NCI-H146 (cell line): ENCODE measurements around the gene RTRAF.

Experiments used
- DNase-seq: peaks from one replicate; lab custom pipeline; 2025; lab: John Stamatoyannopoulos, UW

Gene RTRAF

DNA sequence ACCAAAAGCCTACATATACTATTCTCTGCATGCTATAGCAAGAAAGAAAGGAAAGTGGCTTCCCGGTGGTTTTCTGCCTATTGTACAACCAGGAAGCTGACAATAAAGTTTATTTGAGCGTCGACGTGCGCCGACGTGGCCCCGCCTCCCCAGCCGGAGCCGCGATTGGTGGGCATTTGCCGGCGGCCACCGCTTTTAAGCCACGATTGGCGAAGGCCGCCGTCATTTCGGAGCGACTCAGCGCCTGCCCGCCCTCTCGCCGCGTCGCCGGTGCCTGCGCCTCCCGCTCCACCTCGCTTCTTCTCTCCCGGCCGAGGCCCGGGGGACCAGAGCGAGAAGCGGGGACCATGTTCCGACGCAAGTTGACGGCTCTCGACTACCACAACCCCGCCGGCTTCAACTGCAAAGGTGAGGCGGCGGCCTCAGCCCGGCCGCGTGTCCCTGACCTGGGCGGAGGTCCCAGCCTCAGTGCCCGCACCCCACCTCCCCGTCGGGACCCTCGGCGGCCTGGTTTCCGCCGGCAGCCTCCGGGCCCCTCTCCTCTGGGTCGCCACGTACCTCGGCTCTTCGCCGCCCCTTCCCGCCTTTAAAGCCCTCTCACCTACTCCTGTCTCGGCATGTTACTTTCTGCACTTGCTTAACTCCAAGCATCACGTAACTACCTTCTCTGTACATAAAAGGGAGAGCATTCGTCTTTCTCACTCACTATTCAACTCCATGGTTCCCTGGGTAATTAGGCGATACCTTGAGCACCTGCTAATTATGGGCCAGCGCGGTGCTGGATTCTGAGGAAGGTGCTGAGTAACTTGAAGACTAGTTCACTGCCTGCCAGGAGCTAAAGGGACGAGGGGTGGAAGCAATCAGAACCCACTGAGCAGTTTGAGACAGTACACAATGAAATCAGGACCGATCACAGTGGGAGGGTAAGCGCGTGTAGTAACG, at the start of gene RTRAF:
Gene RTRAF, plus strand, starts transcription at position 254 of the 942 bp plus-strand sequence. Its CDS starts 94 bp downstream, at position 348.
- peak; percentile 92 for DNase-seq

GRCh38 chr14:51939755-51940301, 49.5 kb upstream of the RTRAF start:
- DNase-seq: peak; percentile 23

GRCh38 chr14:51942971-51943370, 46.4 kb upstream of the RTRAF start:
- no peak for DNase-seq

DNA sequence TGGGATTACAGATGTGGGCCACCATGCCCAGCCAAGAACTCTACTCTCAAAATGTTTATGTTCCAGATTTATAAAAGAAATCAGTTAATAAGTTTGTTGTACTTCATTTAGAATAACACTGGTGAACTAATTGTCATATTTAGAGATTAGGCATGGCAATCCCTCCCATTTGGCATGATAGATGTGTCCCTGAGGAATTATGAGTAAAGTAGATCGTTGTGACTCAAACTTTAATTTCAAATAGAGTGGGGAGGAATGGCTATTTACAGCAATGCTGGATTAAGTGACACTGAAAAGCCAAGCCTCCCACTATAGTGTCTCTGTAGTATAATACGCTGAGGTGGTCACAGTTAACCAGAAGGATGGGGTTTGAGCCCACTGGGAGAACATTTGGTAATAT, 39.3 kb upstream of the RTRAF start:
- DNase-seq: no peak

GRCh38 chr14:51951656-51952055, 37.7 kb upstream of the RTRAF start:
- peak; percentile 2 for DNase-seq

DNA sequence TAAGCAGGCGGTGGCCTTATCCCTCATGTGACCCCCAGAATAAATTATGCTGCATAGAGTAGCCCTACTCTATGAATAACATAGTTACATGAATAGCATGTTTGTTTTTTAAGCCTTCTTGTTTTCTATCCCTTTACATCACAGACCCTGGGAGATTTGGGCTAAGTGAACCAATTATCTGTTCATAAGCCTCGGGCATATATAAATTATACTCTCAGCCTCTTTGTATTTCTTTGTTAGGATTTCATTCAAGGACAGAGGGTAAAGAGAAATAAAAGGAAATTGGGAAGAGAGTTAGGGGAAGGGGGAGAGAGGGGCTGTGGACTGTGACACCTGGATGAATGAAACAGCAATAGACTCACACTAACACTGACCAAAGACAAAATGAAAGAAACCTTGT, 35.3 kb upstream of the RTRAF start:
- peak; percentile 60 for DNase-seq

GRCh38 chr14:51954657-51955056, 34.7 kb upstream of the RTRAF start:
- peak; percentile 73 for DNase-seq

GRCh38 chr14:51957950-51958349, 31.4 kb upstream of the RTRAF start:
- DNase-seq: no peak

DNA sequence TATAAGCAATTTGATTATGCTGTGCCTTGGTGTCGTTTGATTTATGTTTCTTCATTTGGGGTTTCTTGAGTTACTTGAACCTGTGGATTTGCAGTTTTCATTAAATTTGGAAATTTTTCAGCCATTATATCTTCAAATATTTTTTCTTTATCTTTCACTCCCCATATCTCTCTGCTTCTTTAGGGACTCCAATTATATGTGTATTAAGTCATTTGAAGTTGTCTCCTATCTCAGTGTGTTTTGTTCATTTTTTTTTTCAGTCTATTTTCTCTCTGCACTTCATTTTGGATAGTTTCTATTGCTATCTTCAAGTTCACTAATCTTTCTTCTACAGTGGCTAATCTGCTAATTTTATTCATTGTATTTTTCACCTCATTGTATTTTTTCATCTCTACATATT, 29.4 kb upstream of the RTRAF start:
- DNase-seq: no peak

DNA sequence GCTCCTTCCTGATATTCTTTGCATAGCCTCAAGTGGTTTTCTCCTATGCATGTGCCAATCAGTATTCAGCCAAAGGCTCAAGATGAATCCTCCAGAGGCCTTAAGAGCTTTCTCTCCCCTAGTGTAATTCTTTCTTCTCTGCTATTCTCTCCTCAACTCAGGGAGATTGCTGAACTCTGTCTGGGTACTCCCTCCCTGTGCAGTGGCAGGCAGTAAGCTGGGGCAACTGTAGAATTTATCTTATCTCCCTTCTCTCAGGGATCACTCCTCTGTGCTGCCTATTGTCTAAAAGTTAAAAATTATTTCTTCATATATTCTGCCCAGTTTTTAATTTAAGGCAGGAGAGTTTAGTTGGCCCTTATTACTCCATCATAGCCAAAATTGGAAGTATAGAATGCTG, 28.5 kb upstream of the RTRAF start:
- no peak for DNase-seq

DNA sequence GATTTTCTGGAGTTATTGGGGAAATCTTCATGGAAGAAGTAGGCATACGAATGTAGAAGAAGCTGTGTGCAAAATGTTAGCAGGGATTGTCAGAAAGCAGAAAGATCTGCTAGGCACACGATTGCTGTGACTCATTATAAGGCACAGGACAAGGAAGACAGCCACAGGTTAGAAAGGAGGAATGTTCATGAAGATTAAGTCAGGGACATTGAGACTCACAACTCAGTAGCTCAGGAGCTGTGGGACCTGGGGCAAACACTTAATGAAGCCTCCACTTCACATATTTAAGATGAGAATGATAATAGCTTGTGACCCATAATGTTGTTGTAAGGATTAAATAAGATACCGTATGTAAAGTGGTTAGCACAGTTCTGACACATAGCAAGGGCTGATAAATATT, 26.6 kb upstream of the RTRAF start:
- DNase-seq: no peak

- no peak for DNase-seq
Observed at GRCh38 chr14:51963286-51963685, 26.1 kb upstream of the RTRAF start.

- DNase-seq: no peak
Observed at GRCh38 chr14:51967521-51967920, 21.8 kb upstream of the RTRAF start.

DNA sequence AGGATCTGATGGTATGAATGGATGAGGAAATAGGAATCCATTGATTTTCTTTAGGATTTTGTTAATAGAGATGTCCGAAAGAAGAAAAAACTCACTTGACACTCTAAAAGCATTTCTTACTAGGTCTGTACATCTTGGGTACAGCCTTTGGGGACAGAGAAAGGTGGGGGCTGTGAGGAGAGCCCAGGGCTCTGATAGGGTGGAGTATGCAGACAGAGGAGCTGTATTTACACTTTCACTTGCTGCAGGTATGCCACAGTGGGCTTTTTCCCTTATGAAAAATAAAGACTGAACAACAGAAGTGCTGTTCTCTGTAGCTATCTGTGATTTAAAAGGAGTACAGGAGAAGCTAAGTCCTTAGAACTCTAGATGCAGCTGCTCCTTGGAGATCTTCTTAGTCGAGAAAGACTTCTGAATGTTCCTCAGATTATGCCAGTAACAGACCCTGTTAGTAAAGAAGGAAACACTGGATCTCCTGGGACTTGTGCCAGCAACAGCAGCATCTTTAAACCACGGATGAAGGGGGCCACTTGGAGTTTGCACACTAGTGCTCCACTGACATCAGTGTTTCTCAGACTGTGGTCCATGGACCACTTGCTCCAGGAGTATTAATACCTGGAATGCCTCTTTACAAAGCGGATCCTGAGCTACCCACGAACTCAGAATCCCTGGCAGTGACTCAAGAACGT, 19.4 kb upstream of the RTRAF start:
- no peak for DNase-seq

DNA sequence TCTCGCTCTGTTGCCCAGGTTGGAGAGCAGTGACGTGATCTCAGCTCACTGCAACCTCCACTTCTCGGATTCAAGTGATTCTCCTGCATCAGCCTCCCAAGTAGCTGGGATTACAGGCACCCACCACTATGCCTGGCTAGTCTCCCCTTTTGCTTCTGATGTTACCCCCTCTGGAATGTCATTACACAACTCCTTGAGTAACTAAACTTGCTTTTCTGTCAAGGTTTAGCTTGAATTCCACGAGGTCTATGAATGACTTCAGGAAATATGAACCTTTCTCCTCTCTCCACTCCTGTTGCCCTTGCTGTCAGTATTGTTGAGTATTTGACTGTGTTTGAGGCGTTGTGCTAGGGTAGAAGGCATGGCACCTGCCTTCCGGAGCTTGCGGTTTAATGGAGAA, 16.8 kb upstream of the RTRAF start:
- DNase-seq: no peak

- no peak for DNase-seq
Observed at GRCh38 chr14:51977075-51977474, 12.3 kb upstream of the RTRAF start.

GRCh38 chr14:51978681-51979085, 10.7 kb upstream of the RTRAF start:
- DNase-seq: no peak

DNA sequence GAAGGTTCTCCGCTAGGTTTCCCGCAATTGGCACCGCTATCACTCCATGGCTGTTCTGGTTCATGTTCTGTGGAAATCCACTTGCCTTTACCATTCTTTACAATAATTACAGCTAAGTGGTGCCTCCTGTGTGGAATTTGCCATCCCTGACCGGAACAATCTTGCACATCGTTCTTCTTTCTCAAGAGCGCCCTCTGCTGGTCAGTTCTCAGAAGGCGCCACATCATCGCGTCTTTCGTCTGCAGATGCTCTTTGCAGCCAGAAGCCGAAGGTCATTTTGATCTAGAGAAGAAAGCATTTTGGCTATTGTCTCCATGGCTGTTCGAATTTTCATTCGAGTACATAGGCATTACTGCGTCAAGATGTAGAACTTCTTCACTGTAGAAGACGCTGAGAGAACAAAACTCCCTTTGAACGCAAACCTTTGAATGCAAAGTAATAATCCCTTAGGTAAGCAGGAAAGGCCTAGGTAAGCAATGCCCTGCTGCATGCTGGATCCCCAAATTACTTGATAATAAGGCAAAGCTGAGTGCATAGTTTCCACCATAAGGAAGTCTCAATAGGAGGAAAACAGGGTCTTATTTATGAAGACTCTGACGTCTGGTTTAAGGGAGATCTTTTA, 10.1 kb upstream of the RTRAF start:
- DNase-seq: peak; percentile 76

GRCh38 chr14:51981218-51981854, 8.0 kb upstream of the RTRAF start:
- no peak for DNase-seq

DNA sequence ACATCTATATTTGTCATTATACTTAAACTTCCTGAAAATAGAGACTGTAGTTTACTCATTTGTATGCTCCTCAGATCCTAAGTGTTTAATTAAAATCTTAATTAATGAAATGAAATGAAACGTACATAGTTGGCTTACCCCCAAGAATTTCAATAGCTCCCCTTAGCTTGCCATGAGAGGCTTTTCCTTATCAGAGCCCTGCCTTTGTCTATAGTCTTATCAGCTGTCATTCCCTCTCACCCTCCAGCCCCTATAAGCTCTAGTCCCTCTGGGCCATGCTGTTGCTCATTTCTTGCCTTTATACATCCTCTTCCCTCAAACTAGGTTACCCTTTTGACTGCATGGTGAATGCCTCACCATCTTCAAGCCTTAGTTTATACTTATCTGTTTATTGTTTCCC, 1.1 kb upstream of the RTRAF start:
- DNase-seq: peak; percentile 36

GRCh38 chr14:51990488-51990887, 1.1 kb downstream of the RTRAF start:
- DNase-seq: no peak
